GM19463 (cell line): ENCODE results near the gene GABRP.
"Not testable (repeated sequence)": the region's sequence is repeated elsewhere in the genome, so short reads cannot be mapped to it uniquely, and the experiment has no call there.

Source experiments
- ATAC-seq: cut with Tn5 transposase; IDR thresholded peaks from one replicate; pipeline ENCODE4 v1.9.1; 2021; ENCODE audit warnings: mild to moderate bottlenecking, moderate library complexity; ENCODE audit not compliant: unreplicated experiment

The GABRP gene

DNA sequence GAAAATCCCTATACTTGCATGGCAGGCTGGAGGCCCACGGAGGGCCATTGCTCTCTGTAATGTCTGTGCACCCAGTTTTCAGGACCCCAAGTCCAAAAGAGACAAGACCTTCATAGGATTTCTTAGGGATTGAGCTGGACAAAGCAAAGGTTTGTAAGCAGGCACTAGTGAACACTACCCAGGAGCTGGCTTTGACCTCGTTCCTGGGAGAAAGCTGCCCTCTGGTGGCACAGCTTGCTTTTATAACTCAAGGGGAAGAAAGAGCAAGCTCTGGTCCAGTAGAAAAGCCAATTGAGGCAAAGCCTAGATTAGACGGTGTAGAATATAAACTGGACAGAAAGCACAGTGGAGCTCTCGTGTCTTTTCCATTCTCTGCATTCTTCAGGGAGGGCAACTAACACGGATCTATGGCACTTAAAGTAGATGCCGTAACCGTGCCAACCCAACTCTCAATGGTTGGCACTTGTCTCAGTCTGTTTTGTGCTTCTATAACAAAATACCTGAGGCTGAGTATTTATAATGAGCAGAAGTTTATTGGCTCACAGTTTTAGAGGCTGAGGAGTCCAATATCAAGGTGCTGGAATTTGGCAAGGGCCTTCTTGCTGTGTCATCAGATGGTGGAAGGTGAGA, 7.9 kb downstream of the GABRP start:
- peak; percentile 84 for ATAC-seq

DNA sequence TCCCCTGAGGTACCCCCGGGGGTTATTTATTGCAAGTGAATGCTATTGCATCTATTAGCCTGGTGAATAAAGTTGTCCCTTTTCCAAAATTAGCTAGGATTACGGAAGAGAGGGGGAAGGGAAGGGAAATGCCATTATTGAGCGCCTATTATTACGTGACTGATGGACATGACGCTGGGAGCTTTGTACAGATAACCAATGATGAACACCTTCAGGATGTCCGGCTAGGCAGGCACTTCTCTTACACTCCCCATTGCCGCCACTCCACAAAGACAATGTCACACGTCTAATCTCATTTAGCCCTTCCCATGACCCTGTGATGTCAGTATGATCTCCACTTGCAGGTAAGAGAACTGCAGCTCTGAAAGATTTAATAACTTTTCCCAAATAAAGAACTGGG, 9.4 kb downstream of the GABRP start:
- ATAC-seq = no peak

DNA sequence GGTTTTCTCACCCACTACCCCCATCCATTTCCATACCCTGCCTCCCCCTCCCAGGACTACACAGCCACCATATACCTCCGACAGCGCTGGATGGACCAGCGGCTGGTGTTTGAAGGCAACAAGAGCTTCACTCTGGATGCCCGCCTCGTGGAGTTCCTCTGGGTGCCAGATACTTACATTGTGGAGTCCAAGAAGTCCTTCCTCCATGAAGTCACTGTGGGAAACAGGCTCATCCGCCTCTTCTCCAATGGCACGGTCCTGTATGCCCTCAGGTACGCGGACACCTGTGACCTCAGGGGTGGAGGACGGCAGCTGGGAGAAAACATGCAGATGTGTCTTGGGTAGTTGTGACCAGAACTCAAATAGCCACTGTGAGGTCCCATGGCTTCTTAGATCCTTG, 11.6 kb downstream of the GABRP start:
- no peak for ATAC-seq

DNA sequence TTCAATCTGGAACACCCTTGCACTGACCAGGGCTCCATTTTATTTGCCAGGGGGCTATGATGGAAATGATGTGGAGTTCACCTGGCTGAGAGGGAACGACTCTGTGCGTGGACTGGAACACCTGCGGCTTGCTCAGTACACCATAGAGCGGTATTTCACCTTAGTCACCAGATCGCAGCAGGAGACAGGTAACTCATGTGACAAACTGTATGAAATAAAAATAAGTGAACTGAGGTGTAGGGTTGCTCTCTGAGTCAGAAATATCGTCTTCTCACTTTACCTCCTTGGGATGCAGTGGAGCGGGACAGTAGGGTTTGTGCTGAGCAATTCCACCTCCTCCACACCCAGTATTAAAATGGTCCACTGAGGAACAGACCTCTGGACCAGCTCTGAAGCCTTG, 22.1 kb downstream of the GABRP start:
- ATAC-seq = no peak

DNA sequence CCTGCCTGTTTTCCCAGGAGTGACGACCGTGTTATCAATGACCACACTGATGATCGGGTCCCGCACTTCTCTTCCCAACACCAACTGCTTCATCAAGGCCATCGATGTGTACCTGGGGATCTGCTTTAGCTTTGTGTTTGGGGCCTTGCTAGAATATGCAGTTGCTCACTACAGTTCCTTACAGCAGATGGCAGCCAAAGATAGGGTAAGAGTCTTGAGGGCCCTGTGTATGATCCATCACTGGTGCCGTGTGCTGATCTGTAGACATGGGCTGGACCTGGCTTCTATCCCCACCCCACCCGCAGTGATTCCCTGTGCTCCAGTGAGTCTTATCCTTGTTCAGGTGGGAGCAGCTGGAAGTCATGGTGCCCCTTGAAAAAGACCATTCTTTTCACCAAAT, 26.0 kb downstream of the GABRP start:
- ATAC-seq = peak; percentile 70

DNA sequence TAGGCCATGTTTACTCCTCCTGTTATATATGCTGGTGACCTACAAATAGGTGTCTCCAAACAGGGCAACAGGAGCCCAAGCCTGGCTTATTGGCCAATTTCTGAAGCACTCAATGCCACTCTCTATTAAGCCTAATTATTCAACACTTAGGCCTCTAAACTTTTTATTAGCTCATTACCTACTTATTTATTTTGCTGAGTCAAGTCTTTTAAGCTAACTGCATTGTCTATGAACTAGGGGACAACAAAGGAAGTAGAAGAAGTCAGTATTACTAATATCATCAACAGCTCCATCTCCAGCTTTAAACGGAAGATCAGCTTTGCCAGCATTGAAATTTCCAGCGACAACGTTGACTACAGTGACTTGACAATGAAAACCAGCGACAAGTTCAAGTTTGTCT, 28.2 kb downstream of the GABRP start:
- ATAC-seq = no peak

DNA sequence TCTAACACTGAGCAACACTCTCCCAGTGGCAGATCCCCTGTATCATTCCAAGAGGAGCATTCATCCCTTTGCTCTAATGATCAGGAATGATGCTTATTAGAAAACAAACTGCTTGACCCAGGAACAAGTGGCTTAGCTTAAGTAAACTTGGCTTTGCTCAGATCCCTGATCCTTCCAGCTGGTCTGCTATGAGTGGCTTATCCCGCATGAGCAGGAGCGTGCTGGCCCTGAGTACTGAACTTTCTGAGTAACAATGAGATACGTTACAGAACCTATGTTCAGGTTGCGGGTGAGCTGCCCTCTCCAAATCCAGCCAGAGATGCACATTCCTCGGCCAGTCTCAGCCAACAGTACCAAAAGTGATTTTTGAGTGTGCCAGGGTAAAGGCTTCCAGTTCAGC, 29.7 kb downstream of the GABRP start:
- no peak for ATAC-seq

DNA sequence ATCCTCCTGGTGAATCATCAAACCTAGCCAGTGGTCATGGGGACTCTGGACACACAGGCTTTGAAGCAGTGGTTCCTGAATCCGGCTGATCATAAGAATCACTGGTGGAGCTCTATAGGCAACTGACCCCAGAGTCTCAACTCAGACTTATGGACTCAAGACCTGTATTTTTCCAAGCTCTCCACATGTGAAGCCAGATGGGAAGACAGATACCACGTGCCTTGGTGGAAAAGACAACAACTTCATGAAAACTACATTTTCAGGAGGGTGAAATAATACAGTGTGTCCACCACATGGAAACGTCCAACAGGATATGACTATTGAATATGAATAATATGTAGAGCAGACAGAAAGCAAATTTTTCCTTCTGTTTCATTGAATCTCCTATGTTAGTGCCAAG, 33.7 kb downstream of the GABRP start:
- no peak for ATAC-seq

DNA sequence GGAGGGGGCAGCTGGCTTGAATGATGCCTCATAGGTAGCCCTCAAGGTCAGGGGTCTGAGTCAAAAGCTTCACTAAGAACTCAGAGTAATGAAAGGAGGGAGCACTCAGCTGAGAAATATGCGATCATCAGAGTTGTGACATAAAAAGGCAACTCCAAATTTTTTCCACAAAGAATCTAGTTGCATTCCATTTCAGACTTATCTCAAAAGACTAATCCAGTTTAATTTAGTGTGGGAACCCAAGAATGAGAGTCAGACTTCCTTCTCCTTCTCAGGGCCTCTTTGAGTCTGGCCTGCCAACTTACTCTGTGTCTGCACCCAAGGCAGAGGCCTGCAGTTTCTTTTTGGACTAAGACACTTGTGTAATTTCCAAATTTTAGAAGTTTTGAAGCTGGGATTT, 34.7 kb downstream of the GABRP start:
- ATAC-seq = no peak

DNA sequence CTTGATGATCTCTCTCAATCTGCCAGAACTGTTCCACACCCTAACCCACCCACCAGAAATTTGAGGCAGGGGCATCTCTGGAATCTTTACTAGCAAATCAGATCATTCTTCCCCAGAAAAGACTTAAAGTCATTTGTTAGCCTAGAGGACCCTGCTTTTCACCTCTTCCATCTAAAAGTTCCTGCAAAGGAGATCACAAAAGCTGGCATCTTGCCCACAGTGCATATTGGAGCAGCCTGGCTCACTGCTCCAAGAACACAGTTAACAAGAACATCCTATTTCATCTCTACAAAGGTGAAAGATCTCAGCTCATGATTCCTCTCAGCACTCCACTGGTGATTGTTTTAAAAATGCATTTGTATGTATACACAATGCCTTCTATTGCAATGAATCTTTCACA, 36.3 kb downstream of the GABRP start:
- ATAC-seq = no peak

DNA sequence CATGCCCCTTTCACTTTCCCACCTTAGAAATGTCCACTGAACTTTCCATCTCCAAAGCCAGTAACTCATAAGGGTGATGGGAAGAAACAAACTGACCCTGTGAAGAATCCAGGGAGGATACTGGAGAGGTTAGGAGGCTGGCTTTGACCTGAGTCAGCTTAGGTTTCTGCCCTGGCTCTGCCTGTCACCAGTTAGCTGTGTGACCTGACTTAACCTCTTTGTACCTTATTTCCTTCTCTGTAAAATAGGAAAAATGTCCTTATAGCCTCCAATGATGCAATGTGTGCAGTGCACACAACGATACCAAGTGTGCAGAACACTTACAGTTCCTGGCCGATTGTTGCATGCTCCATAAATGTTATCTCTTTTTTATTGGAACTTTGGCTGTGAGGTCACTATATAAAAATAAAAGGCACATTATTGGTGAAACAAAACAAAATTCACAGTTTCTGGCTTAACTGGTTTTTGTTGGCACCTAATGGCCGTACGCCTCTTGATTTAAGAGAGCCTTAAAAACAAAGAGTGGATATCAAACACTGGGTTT, 37.8 kb downstream of the GABRP start:
- no peak for ATAC-seq

DNA sequence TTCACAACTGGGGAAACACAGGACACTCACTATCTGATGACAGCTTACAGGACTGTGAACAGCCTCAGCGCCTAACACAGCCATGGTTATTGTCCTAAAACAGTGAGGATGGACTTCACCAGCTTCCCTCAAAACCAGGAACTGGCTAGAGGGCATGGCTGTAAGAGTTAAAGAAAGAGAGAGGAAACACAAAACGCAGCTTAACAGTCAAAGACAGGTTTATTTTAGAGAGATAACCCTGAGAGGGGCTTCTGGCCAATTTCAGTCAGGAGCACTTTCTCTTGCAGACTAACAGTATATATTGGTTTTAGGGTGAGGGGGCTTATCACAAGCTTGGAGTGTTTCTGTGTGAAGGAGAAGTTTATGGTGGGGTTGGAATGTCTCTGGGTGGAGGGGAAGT, 42.6 kb downstream of the GABRP start:
- ATAC-seq = no peak

DNA sequence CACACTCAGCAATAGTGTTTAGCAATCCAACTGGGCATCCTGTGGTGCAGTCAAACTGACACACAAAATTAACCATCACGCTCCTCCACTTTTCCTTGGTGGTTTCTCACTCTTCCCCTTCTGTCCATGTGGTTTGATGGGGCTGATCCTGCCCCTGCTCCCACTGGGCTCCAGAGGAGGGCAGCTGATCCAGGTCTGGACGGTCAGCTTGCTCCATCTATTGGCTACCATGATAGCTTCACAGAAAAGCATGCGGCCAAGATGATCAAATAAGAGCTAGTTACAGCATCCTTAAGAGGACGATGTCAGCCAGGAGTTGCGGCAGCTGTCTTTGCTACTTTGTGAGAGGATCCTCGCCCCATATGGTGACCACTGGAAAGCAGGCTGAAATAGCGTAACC, 48.7 kb downstream of the GABRP start:
- no peak for ATAC-seq

DNA sequence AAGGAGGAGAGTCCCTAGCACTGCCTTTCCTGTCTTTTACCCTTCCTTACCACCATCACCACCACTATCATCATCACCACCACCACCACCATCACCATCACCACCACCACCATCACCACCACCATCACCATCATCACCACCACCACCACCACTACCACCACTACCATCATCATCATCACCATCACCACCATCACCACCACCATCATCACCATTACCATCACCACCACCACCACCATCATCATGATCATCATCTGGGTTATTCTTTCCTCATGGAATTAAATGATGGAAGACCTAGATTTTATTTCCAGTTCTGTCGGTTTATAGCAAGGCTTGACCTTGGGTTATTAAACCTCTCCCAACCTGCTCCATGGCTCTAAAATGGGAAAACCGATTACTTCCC, 50.5 kb downstream of the GABRP start:
- not testable (repeated sequence) for ATAC-seq

DNA sequence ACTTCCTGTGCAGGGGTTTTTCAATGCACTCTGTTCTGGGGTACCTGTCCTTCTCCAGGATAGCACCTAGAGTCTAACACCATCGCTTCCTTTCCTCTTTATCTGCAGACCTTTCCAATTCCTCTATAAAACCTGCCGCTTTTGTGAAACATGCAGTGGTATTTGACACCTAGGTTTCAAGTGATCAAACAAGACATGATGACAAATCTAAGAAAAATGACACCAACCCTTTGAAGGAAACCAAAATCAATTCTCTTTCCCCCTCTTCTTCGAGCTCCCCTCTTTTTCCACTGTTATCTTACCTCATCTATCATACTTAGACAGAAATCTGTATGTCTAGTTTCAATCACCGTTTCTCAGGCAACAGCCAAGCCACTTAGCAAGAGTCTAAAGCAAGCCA, 52.7 kb downstream of the GABRP start:
- no peak for ATAC-seq

DNA sequence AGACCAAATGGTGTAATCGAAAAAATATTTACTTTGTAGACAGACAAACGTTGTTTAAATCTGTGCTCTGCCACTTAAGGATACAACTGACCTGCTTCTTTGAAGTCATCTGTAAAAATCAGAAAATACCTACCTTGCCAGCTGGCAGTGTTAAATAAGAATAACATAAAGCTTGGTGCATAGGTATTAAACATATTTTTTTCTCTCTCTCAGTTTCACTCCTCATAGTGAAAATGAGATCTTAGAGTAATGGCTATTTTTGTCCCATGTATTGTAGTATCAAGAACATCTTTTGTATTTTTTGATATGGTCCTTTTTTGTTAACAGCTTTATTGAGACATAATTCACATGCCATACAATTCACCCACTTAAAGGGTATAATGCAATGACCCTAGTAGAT, 60.3 kb downstream of the GABRP start:
- peak; percentile 60 for ATAC-seq

DNA sequence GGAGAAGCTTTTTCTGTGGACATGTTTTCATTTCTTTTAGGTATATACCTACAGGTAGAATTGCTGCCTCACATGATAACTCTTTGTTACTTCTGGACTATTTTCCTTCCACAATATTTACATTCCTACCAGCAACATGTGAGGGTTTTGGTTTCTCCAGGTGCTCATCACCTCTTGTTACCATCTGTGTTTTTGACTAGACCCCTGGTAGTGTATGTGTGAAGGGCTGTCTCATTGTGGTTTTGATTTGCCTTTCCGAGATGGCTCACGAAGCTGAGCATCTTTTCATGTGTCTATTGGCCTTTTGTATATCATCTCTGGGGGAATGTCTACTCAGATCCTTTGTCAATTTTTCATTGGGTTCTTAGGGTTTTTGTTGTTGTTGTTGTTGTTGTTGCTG, 61.1 kb downstream of the GABRP start:
- ATAC-seq = no peak

DNA sequence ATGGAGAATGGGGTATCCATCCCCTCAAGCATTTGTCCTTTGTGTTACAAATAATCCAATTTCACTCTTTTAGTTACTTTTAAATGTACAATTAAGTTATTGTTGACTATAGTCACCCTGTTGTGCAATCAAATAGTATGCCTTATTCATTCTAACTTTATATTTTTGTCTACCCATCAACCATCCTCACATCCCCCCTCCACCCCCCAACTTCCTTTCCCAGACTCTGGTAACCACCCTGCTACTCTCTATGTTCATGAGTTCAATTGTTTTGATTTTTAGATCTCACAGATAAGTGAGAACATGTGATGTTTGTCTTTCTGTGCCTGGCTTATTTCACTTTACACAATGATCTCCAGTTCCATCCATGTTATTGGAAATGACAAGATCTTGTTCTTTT, 62.9 kb downstream of the GABRP start:
- no peak for ATAC-seq

DNA sequence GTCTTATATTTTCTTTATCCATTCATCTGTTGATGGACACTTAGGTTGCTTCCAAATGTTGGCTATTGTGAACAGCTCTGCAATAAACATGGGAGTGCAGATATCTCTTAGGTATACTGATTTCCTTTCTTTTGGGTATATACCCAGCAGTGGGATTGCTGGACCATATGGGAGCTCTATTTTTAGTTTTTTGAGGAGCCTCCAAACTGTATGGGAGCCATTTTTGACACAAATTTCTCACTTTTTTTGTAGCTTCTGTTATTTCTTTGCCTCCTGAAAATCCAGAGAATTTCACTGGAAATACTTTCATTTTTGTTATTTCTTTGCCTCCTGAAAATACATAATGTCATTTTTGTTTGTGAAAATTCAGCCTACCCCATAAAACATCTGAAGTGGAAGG, 63.3 kb downstream of the GABRP start:
- ATAC-seq = no peak

DNA sequence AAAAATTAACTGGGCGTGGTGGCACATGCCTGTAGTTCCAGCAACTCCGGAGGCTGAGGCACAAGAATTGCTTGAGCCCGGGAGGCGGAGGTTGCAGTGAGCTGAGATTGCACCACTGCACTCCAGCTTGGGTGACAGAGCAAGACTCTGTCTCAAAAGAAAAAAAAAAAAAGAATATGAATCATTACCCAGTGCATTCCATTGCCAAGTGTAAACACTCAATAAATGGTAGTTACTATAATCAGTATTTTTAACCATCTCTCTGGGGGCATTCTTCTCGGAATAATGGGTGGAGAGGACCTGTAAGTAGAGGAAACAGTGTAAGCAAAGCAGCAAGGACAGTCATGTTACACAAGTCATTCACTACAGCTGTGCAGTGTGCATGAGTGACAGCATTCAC, 64.5 kb downstream of the GABRP start:
- ATAC-seq = no peak

DNA sequence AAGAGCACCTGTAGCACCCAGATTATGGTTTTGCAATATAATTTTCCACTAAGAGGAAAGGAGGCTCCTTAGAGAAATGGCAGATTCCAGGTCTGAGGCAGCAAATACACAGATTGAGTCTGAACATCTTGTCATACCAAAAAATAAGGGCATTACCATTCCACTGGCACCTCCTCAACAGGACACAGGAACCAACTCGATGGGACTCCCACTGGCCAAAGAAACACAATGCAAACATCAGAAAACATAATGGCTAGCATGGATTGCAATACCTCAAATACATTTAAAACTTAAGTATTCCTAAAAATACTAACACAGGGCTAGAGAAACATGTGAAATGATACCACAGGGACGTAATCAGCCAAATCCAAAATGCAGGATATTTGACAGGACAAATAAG, 65.8 kb downstream of the GABRP start:
- no peak for ATAC-seq

DNA sequence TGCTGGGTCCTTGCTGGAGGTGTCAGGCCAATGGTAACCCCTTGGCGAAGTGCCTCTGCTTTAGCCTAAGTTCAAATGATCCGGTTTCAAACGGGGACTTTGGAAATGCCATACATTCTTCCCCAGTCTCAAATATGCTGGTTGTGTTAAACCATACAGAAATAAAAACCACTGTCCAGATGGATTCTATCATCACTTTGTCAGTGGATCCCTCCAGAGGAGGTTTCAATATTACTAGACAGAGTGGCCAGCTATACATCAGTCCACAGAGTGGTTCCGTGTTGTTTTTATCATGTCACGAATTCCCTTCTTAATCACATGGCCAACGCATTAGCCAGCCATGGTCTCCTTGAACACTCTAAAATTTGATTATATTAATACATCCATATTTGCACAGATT, 71.0 kb downstream of the GABRP start:
- no peak for ATAC-seq

DNA sequence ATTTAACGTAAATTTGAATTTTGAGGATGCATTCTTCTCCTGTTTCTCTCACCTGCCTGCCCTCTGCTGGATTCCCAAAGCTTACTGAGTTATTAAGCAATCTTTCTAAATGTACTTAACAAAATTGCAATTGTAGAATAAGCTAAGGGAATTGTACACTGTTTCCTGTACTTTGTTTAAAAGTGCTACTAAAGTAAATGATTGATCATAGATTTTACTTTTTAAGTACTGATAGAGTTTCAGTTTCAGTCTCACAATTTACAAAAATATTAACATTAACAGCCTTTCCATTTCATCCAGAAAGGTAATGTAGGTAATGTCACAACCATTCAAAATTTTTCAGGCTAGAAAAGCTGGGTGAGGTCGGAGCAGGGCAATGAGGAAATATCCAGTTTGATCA, 73.5 kb downstream of the GABRP start:
- ATAC-seq = no peak
